Mesothelial cell of epicardium (in vitro differentiated cells): ENCODE data around the gene CFAP73. TPM values are rescaled to one million over a fixed set of nuclear protein-coding genes. Genes with fewer than 3 reads are reported as not detected.

ENCODE experiments used
- DNase-seq, 2 experiments: peaks; one replicate each; pipeline ENCODE4 v3.0.0; 2021; ENCODE audit warnings: low spot score in 2 of 2; ENCODE audit not compliant: unreplicated experiment in 2 of 2
- H3K27ac Mint-ChIP-seq: 2 replicates; pipeline ENCODE4 v1.8.0; 2021; ENCODE audit warnings: mixed read lengths
- H3K27me3 Mint-ChIP-seq: 2 replicates; pipeline ENCODE4 v1.8.0; 2021; ENCODE audit warnings: low read depth, mixed read lengths
- H3K36me3 Mint-ChIP-seq: 2 replicates; pipeline ENCODE4 v1.8.0; 2021; ENCODE audit warnings: mixed read lengths
- H3K4me1 Mint-ChIP-seq: 2 replicates; pipeline ENCODE4 v1.8.0; 2021; ENCODE audit warnings: mixed read lengths
- H3K4me3 Mint-ChIP-seq: 2 replicates; pipeline ENCODE4 v1.8.0; 2021; ENCODE audit warnings: mild to moderate bottlenecking, moderate library complexity, mixed read lengths
- H3K9me3 Mint-ChIP-seq: 2 replicates; pipeline ENCODE4 v1.8.0; 2021; ENCODE audit warnings: mixed read lengths
- CTCF ChIP-seq: fragments of 200-600 bp; sonication (generic); IDR thresholded peaks from one replicate; pipeline ENCODE4 v1.5.0; 2021; ENCODE audit warnings: antibody characterized with exemption; ENCODE audit not compliant: unreplicated experiment
- total RNA-seq: library from RNA; stranded (reverse); gene quantifications from 3 replicates; pipeline ENCODE4 v1.2.1, GENCODE V29; 2021

The CFAP73 gene
- not detected in 3 replicates for total RNA-seq

- DNase-seq = peak; percentile 78 to 79
- H3K4me3 Mint-ChIP-seq = no peak within 1 kb of the TSS
- peaks cover 36% of the 10 kb centered on the region for H3K27me3 Mint-ChIP-seq
- H3K9me3 Mint-ChIP-seq = peaks cover 6% of the 10 kb centered on the region
- no peak for TF ChIP-seq CTCF
- peaks cover 17% of the 10 kb centered on the region for H3K4me1 Mint-ChIP-seq
- H3K27ac Mint-ChIP-seq = peak within 1 kb of the TSS; percentile 74
- no peaks in the 10 kb centered on the region for H3K36me3 Mint-ChIP-seq
Observed at GRCh38 chr12:113149361-113150150, at the start of gene CFAP73. CFAP73 (plus strand) TSS chr12:113149724; CDS start chr12:113149858, 134 bp downstream.

GRCh38 chr12:113099764-113100163 is 49.8 kb upstream of the CFAP73 start:
- Mint-ChIP-seq H3K36me3 (no peaks in the 10 kb centered on the region), H3K27me3 (peaks cover 24% of the 10 kb centered on the region), H3K4me1 (no peaks in the 10 kb centered on the region), H3K9me3 (no peaks in the 10 kb centered on the region), H3K4me3 (no peak overlapping the region), H3K27ac (no peak overlapping the region)
- DNase-seq = no peak
- no peak for TF ChIP-seq CTCF

- Mint-ChIP-seq H3K4me1 (no peaks in the 10 kb centered on the region), H3K27ac (no peak overlapping the region), H3K4me3 (no peak overlapping the region), H3K9me3 (no peaks in the 10 kb centered on the region), H3K36me3 (no peaks in the 10 kb centered on the region), H3K27me3 (peaks cover 33% of the 10 kb centered on the region)
- DNase-seq = no peak
- TF ChIP-seq CTCF = no peak
Observed at GRCh38 chr12:113101751-113102150, 47.8 kb upstream of the CFAP73 start.

GRCh38 chr12:113102811-113103210 is 46.7 kb upstream of the CFAP73 start:
- Mint-ChIP-seq H3K36me3 (no peaks in the 10 kb centered on the region), H3K27ac (no peak overlapping the region), H3K4me3 (no peak overlapping the region), H3K27me3 (peaks cover 40% of the 10 kb centered on the region), H3K9me3 (no peaks in the 10 kb centered on the region), H3K4me1 (no peaks in the 10 kb centered on the region)
- TF ChIP-seq CTCF = no peak
- no peak for DNase-seq

GRCh38 chr12:113103756-113104450 is 45.6 kb upstream of the CFAP73 start:
- H3K4me3 Mint-ChIP-seq = peak overlapping the region; percentile 55
- TF ChIP-seq CTCF = no peak
- H3K27me3 Mint-ChIP-seq = peaks cover 40% of the 10 kb centered on the region
- H3K27ac Mint-ChIP-seq = no peak overlapping the region
- no peak for DNase-seq
- no peaks in the 10 kb centered on the region for H3K4me1 Mint-ChIP-seq
- no peaks in the 10 kb centered on the region for H3K9me3 Mint-ChIP-seq
- H3K36me3 Mint-ChIP-seq = no peaks in the 10 kb centered on the region
